HepG2 (cell line): ENCODE data around the gene OR4Q3. TPM values are rescaled to one million over a fixed set of nuclear protein-coding genes. Genes with fewer than 3 reads are reported as not detected.
"Not testable (repeated sequence)": the region's sequence is repeated elsewhere in the genome, so short reads cannot be mapped to it uniquely, and the experiment has no call there.

Source experiments
- ATAC-seq: fragments of 200-7000 bp; cut with Tn5 transposase; 3 replicates; pipeline ENCODE4 v1.9.1; 2020; ENCODE audit warnings: mild to moderate bottlenecking, moderate library complexity
- BruUV-seq: library from RNA; stranded (reverse); fragments of 400-500 nt; replicated peaks from 2 replicates; lab custom pipeline; 2021; lab: Mats Ljungman, UMichigan
- CTCF ChIA-PET: fragments of 300-600 bp; formaldehyde crosslinking; extraction: SDS; loops from one replicate; lab custom pipeline; 2021; ENCODE audit warnings: low total read pairs, inconsistent platforms, low intra/inter-chr PET ratio; lab: Yijun Ruan, JAX
- POLR2A ChIA-PET: fragments of 350-600 bp; sonication (Branson Sonifier 250); formaldehyde crosslinking; loops from one replicate; lab custom pipeline; 2020; ENCODE audit warnings: antibody characterized with exemption, inconsistent platforms; lab: Yijun Ruan, JAX
- DNase-seq: peaks from one replicate; pipeline ENCODE4 v3.0.0-alpha.2; 2015; ENCODE audit warnings: low spot score
- FAIRE-seq: peaks from 3 replicates; lab custom pipeline; 2011; peaks lifted over from hg19 to GRCh38; lab: Jason Lieb, UNC
- H2AFZ ChIP-seq: one replicate; pipeline ENCODE4 v1.6.1; 2011; ENCODE audit warnings: low read length, inconsistent platforms
- H3K27ac ChIP-seq: fragments of 300-600 bp; 3 replicates; pipeline ENCODE4 v1.8.0; 2011; ENCODE audit warnings: mixed run types, mild to moderate bottlenecking, mixed read lengths, low read length, inconsistent platforms; ENCODE audit not compliant: insufficient read depth; ENCODE audit errors: extremely low read length
- H3K27me3 ChIP-seq, 2 experiments: fragments of 200-600 bp in 1 of 2; 2 replicates in 1 of 2; 3 replicates in 1 of 2; pipeline versions ENCODE4 v1.6.0 to v1.8.0; 2011; ENCODE audit warnings: low read length in 2 of 2, mild to moderate bottlenecking in 2 of 2, moderate library complexity in 2 of 2, inconsistent platforms in 1 of 2; ENCODE audit not compliant: insufficient read depth in 2 of 2, control insufficient read depth in 1 of 2
- H3K36me3 ChIP-seq, 2 experiments: fragments of 200-600 bp in 1 of 2; replicated peaks in 1 of 2; 2 replicates in 1 of 2; 3 replicates in 1 of 2; pipeline versions ENCODE4 v1.5.1 to v1.8.0; 2011; ENCODE audit warnings: low read length in 2 of 2, inconsistent platforms in 1 of 2; ENCODE audit not compliant: insufficient read depth in 2 of 2, control insufficient read depth in 1 of 2
- H3K4me1 ChIP-seq: 2 replicates; pipeline ENCODE4 v1.5.1; 2012; ENCODE audit warnings: low read length, inconsistent platforms; ENCODE audit not compliant: insufficient read depth
- H3K4me2 ChIP-seq: 2 replicates; pipeline ENCODE4 v1.6.0; 2011; ENCODE audit warnings: low read depth, low read length, inconsistent platforms
- H3K4me3 ChIP-seq, 3 experiments: fragments of 200-600 bp in 1 of 3; sonication (generic), shearing (Covaris generic) in 1 of 3; replicated peaks in 1 of 3; 2 replicates each; pipeline ENCODE4 v1.5.1; 2011 to 2016; ENCODE audit warnings: low read length in 3 of 3, inconsistent platforms in 2 of 3, low read depth in 2 of 3, mild to moderate bottlenecking in 2 of 3, control low read depth in 1 of 3, mixed read lengths in 1 of 3; ENCODE audit not compliant: insufficient read depth in 1 of 3
- H3K79me2 ChIP-seq: one replicate; pipeline ENCODE4 v1.6.1; 2011; ENCODE audit warnings: low read length, inconsistent platforms; ENCODE audit not compliant: insufficient read depth
- H3K9ac ChIP-seq: 2 replicates; pipeline ENCODE4 v1.6.0; 2011; ENCODE audit warnings: mild to moderate bottlenecking, low read depth, low read length, inconsistent platforms; ENCODE audit not compliant: insufficient read depth
- H3K9me3 ChIP-seq: 2 replicates; pipeline ENCODE4 v1.5.1; 2012; ENCODE audit warnings: mild to moderate bottlenecking, low read length
- H4K20me1 ChIP-seq: 2 replicates; pipeline ENCODE4 v1.6.0; 2011; ENCODE audit warnings: inconsistent platforms, mild to moderate bottlenecking, low read length, moderate library complexity; ENCODE audit not compliant: insufficient read depth
- CTCF ChIP-seq: sonication (generic); formaldehyde crosslinking; IDR thresholded peaks from 2 replicates; pipeline ENCODE4 v1.5.0; 2020; ENCODE audit warnings: mild to moderate bottlenecking, missing genetic modification reagents, moderate library complexity
- WGBS: methylation state at CpG from one replicate; pipeline ENCODE4 v1.1.6; 2017; ENCODE audit warnings: low lambda C conversion rate; 5-methylcytosine and 5-hydroxymethylcytosine counted together
- in situ Hi-C: cut with HindIII; loops from 2 replicates; pipeline ENCODE4 v1.10.0; 2017; ENCODE audit warnings: low pct_unique_long_range_greater_than_20kb; ENCODE audit not compliant: extremely low pct_ligation_motif_present
- intact Hi-C: fragments of 100-400 bp; cut with micrococcal nuclease; formaldehyde crosslinking; loops from one replicate; pipeline ENCODE4 v1.10.0; 2022; ENCODE audit not compliant: unreplicated experiment
- polyA plus RNA-seq, 8 experiments: library from polyadenylated mRNA; depleted of rRNA in 3 of 8; stranded (reverse) in 7 of 8; unstranded in 1 of 8; fragments of >200 nt; fragmentation: Illumina TruSeq in 4 of 8; extraction: Trizol in 4 of 8; gene quantifications; 2 replicates each; pipeline versions ENCODE4 v1.2.1 to v1.2.3, GENCODE V29; 2011 to 2016; ENCODE audit warnings: low read depth in 4 of 8, missing spikeins in 1 of 8, mixed read lengths in 1 of 8; ENCODE audit not compliant: insufficient read depth in 1 of 8
- total RNA-seq, 5 experiments: library from RNA; depleted of rRNA; stranded (reverse); fragments of >200 nt; fragmentation: Illumina TruSeq; extraction: Trizol; gene quantifications; 2 replicates each; pipeline ENCODE4 v1.2.3, GENCODE V29; 2016; ENCODE audit warnings: low read depth in 1 of 5

The OR4Q3 gene
- total and polyA plus RNA-seq, 2 of the 13 experiments (the other 11 are each of a cell fraction or from before 2014, with no cell fraction given): not detected

GRCh38 chr14:19787318-19787717, 43.9 kb downstream of the OR4Q3 start:
- H3K9ac ChIP-seq, FAIRE-seq, H3K4me3 ChIP-seq, H4K20me1 ChIP-seq, BruUV-seq, ATAC-seq, H3K27me3 ChIP-seq, H2AFZ ChIP-seq, POLR2A ChIA-PET, H3K4me2 ChIP-seq, CTCF ChIA-PET, H3K27ac ChIP-seq, intact Hi-C loops, H3K9me3 ChIP-seq, H3K36me3 ChIP-seq, H3K4me1 ChIP-seq, in situ Hi-C loops, H3K79me2 ChIP-seq, DNase-seq: not testable (repeated sequence)
- 10% methylated on average over 6 of the region's 6 CpGs for WGBS

- 13% methylated on average over 7 of the region's 7 CpGs for WGBS
- H3K9me3 ChIP-seq, POLR2A ChIA-PET, FAIRE-seq, H2AFZ ChIP-seq, H3K79me2 ChIP-seq, BruUV-seq, H3K9ac ChIP-seq, H3K27ac ChIP-seq, intact Hi-C loops, H3K36me3 ChIP-seq, DNase-seq, H3K4me3 ChIP-seq, H3K27me3 ChIP-seq, in situ Hi-C loops, ATAC-seq, H4K20me1 ChIP-seq, H3K4me2 ChIP-seq, CTCF ChIA-PET, H3K4me1 ChIP-seq: not testable (repeated sequence)
These were observed 44.8 kb downstream of the OR4Q3 start for GRCh38 chr14:19788150-19788549.

GRCh38 chr14:19796520-19797108, 53.2 kb downstream of the OR4Q3 start:
- H3K4me2 ChIP-seq, H3K9me3 ChIP-seq, FAIRE-seq, DNase-seq, H3K79me2 ChIP-seq, POLR2A ChIA-PET, H3K4me1 ChIP-seq, H3K4me3 ChIP-seq, intact Hi-C loops, H4K20me1 ChIP-seq, H3K36me3 ChIP-seq, H3K27me3 ChIP-seq, CTCF ChIA-PET, in situ Hi-C loops, H2AFZ ChIP-seq, H3K27ac ChIP-seq, ATAC-seq, H3K9ac ChIP-seq, BruUV-seq: not testable (repeated sequence)
- TF ChIP-seq CTCF (CRISPR knock-in tag): peak; percentile 24
- 23% methylated on average over 10 of the region's 10 CpGs for WGBS
